Esophagus squamous epithelium (tissue), 4 donors: Measurements from ENCODE around the gene IZUMO1R.

Source experiments
- CTCF ChIP-seq, 6 experiments: fragments of 450-650 bp in 4 of 6; fragments of 200-600 bp in 2 of 6; sonication (generic) in 2 of 6; IDR thresholded peaks; one replicate each; pipeline ENCODE4 v1.5.1; 2016 to 2019; ENCODE audit warnings: antibody characterized with exemption in 6 of 6, mild to moderate bottlenecking in 4 of 6, moderate library complexity in 4 of 6
- POLR2A ChIP-seq, 4 donors: fragments of 450-650 bp; IDR thresholded peaks; one replicate each; pipeline ENCODE4 v1.6.1; 2017; ENCODE audit warnings: antibody characterized with exemption in 4 of 4, mild to moderate bottlenecking in 4 of 4, moderate library complexity in 3 of 4

- TF ChIP-seq POLR2A (IDR thresholded peaks at IDR 0.05) (no peak), CTCF (IDR thresholded peaks at IDR 0.05) (no peak)
Measured at GRCh38 chr11:94322501-94322900, 18.1 kb downstream of the IZUMO1R start.
